ENCODE data around the gene STN1.

Gene STN1

GRCh38 chr10:103918053-103918846 is at the start of gene STN1:
STN1 (minus strand) TSS chr10:103918184; CDS start chr10:103917594, 590 bp downstream.
- peaks cover 14% of the 10 kb centered on the region for H3K4me1 ChIP-seq (ENCODE audit: control insufficient read depth, low read depth, low read length)
- H3K9ac ChIP-seq (ENCODE audit: low read length) = peak within 1 kb of the TSS; percentile 73
- H3K27ac ChIP-seq (ENCODE audit: low read length) = peak within 1 kb of the TSS; percentile 76

GRCh38 chr10:103967448-103968071 is 49.6 kb upstream of the STN1 start:
- H3K9me3 ChIP-seq (ENCODE audit: control insufficient read depth, low read depth, low read length) = no peaks in the 10 kb centered on the region
- H3K36me3 ChIP-seq (ENCODE audit: control insufficient read depth, low read depth, low read length) = no peaks in the 10 kb centered on the region
- H3K27ac ChIP-seq (ENCODE audit: low read length) = no peak overlapping the region
- H3K27me3 ChIP-seq (ENCODE audit: control insufficient read depth, insufficient read depth, low read length) = peaks cover 13% of the 10 kb centered on the region
- H3K4me3 ChIP-seq (ENCODE audit: low read length) = peak overlapping the region; percentile 93
- H3K4me1 ChIP-seq (ENCODE audit: control insufficient read depth, low read depth, low read length) = peaks cover 8% of the 10 kb centered on the region
- H3K9ac ChIP-seq (ENCODE audit: low read length) = peak overlapping the region; percentile 71

More at GRCh38 chr10:103918053-103918846, at the start of gene STN1:
- Histone ChIP-seq H3K36me3 (ENCODE audit: control insufficient read depth, low read depth, low read length) (peaks cover 3% of the 10 kb centered on the region), H3K4me3 (ENCODE audit: low read length) (peak within 1 kb of the TSS; percentile 88), H3K9me3 (ENCODE audit: control insufficient read depth, low read depth, low read length) (peaks cover 6% of the 10 kb centered on the region), H3K27me3 (ENCODE audit: control insufficient read depth, insufficient read depth, low read length) (no peaks in the 10 kb centered on the region)

- H3K36me3 ChIP-seq (ENCODE audit: control insufficient read depth, low read depth, low read length) = no peaks in the 10 kb centered on the region
- peak within 1 kb of the TSS; percentile 71 for H3K9ac ChIP-seq (ENCODE audit: low read length)
- H3K4me3 ChIP-seq (ENCODE audit: low read length) = peak within 1 kb of the TSS; percentile 93
- H3K9me3 ChIP-seq (ENCODE audit: control insufficient read depth, low read depth, low read length) = no peaks in the 10 kb centered on the region
- peaks cover 8% of the 10 kb centered on the region for H3K4me1 ChIP-seq (ENCODE audit: control insufficient read depth, low read depth, low read length)
- no peak within 1 kb of the TSS for H3K27ac ChIP-seq (ENCODE audit: low read length)
- peaks cover 13% of the 10 kb centered on the region for H3K27me3 ChIP-seq (ENCODE audit: control insufficient read depth, insufficient read depth, low read length)
Observed at GRCh38 chr10:103966671-103967447, 48.9 kb upstream of the STN1 start, which contains the start of gene SLK. SLK (plus strand) TSS chr10:103967140; CDS start chr10:103967746, 606 bp downstream.

GRCh38 chr10:103960103-103960502 is 42.1 kb upstream of the STN1 start:
- no peaks in the 10 kb centered on the region for H3K36me3 ChIP-seq (ENCODE audit: control insufficient read depth, low read depth, low read length)
- no peak overlapping the region for H3K4me3 ChIP-seq (ENCODE audit: low read length)
- no peaks in the 10 kb centered on the region for H3K27me3 ChIP-seq (ENCODE audit: control insufficient read depth, insufficient read depth, low read length)
- no peak overlapping the region for H3K27ac ChIP-seq (ENCODE audit: low read length)
- no peaks in the 10 kb centered on the region for H3K4me1 ChIP-seq (ENCODE audit: control insufficient read depth, low read depth, low read length)
- no peak overlapping the region for H3K9ac ChIP-seq (ENCODE audit: low read length)
- no peaks in the 10 kb centered on the region for H3K9me3 ChIP-seq (ENCODE audit: control insufficient read depth, low read depth, low read length)

GRCh38 chr10:103958996-103959395 is 41.0 kb upstream of the STN1 start:
- Histone ChIP-seq H3K27ac (ENCODE audit: low read length) (no peak overlapping the region), H3K4me1 (ENCODE audit: control insufficient read depth, low read depth, low read length) (no peaks in the 10 kb centered on the region), H3K36me3 (ENCODE audit: control insufficient read depth, low read depth, low read length) (no peaks in the 10 kb centered on the region), H3K9ac (ENCODE audit: low read length) (no peak overlapping the region), H3K9me3 (ENCODE audit: control insufficient read depth, low read depth, low read length) (no peaks in the 10 kb centered on the region), H3K27me3 (ENCODE audit: control insufficient read depth, insufficient read depth, low read length) (no peaks in the 10 kb centered on the region), H3K4me3 (ENCODE audit: low read length) (no peak overlapping the region)

- H3K9ac ChIP-seq (ENCODE audit: low read length) = no peak overlapping the region
Observed at GRCh38 chr10:103954543-103954942, 36.6 kb upstream of the STN1 start.

GRCh38 chr10:103951942-103952341 is 34.0 kb upstream of the STN1 start:
- H3K9me3 ChIP-seq (ENCODE audit: control insufficient read depth, low read depth, low read length) = no peaks in the 10 kb centered on the region
- no peak overlapping the region for H3K27ac ChIP-seq (ENCODE audit: low read length)
- H3K4me3 ChIP-seq (ENCODE audit: low read length) = no peak overlapping the region
- H3K9ac ChIP-seq (ENCODE audit: low read length) = no peak overlapping the region
- no peaks in the 10 kb centered on the region for H3K4me1 ChIP-seq (ENCODE audit: control insufficient read depth, low read depth, low read length)
- no peaks in the 10 kb centered on the region for H3K27me3 ChIP-seq (ENCODE audit: control insufficient read depth, insufficient read depth, low read length)
- H3K36me3 ChIP-seq (ENCODE audit: control insufficient read depth, low read depth, low read length) = no peaks in the 10 kb centered on the region

More at GRCh38 chr10:103954543-103954942, 36.6 kb upstream of the STN1 start:
- H3K9me3 ChIP-seq (ENCODE audit: control insufficient read depth, low read depth, low read length) = no peaks in the 10 kb centered on the region
- no peaks in the 10 kb centered on the region for H3K36me3 ChIP-seq (ENCODE audit: control insufficient read depth, low read depth, low read length)
- H3K4me1 ChIP-seq (ENCODE audit: control insufficient read depth, low read depth, low read length) = no peaks in the 10 kb centered on the region
- H3K27ac ChIP-seq (ENCODE audit: low read length) = no peak overlapping the region
- no peak overlapping the region for H3K4me3 ChIP-seq (ENCODE audit: low read length)
- no peaks in the 10 kb centered on the region for H3K27me3 ChIP-seq (ENCODE audit: control insufficient read depth, insufficient read depth, low read length)

GRCh38 chr10:103951183-103951582 is 33.2 kb upstream of the STN1 start:
- no peak overlapping the region for H3K27ac ChIP-seq (ENCODE audit: low read length)
- H3K4me3 ChIP-seq (ENCODE audit: low read length) = no peak overlapping the region

GRCh38 chr10:103949728-103950127 is 31.7 kb upstream of the STN1 start:
- no peaks in the 10 kb centered on the region for H3K27me3 ChIP-seq (ENCODE audit: control insufficient read depth, insufficient read depth, low read length)
- H3K36me3 ChIP-seq (ENCODE audit: control insufficient read depth, low read depth, low read length) = no peaks in the 10 kb centered on the region
- no peak overlapping the region for H3K27ac ChIP-seq (ENCODE audit: low read length)
- H3K4me1 ChIP-seq (ENCODE audit: control insufficient read depth, low read depth, low read length) = no peaks in the 10 kb centered on the region
- H3K9ac ChIP-seq (ENCODE audit: low read length) = no peak overlapping the region
- H3K9me3 ChIP-seq (ENCODE audit: control insufficient read depth, low read depth, low read length) = no peaks in the 10 kb centered on the region
- no peak overlapping the region for H3K4me3 ChIP-seq (ENCODE audit: low read length)

More at GRCh38 chr10:103951183-103951582, 33.2 kb upstream of the STN1 start:
- no peaks in the 10 kb centered on the region for H3K9me3 ChIP-seq (ENCODE audit: control insufficient read depth, low read depth, low read length)
- no peaks in the 10 kb centered on the region for H3K4me1 ChIP-seq (ENCODE audit: control insufficient read depth, low read depth, low read length)
- no peaks in the 10 kb centered on the region for H3K27me3 ChIP-seq (ENCODE audit: control insufficient read depth, insufficient read depth, low read length)
- H3K36me3 ChIP-seq (ENCODE audit: control insufficient read depth, low read depth, low read length) = no peaks in the 10 kb centered on the region
- no peak overlapping the region for H3K9ac ChIP-seq (ENCODE audit: low read length)

GRCh38 chr10:103947799-103948516 is 30.0 kb upstream of the STN1 start:
- Histone ChIP-seq H3K27me3 (ENCODE audit: control insufficient read depth, insufficient read depth, low read length) (no peaks in the 10 kb centered on the region), H3K4me3 (ENCODE audit: low read length) (no peak overlapping the region), H3K27ac (ENCODE audit: low read length) (no peak overlapping the region), H3K9me3 (ENCODE audit: control insufficient read depth, low read depth, low read length) (no peaks in the 10 kb centered on the region), H3K9ac (ENCODE audit: low read length) (no peak overlapping the region), H3K4me1 (ENCODE audit: control insufficient read depth, low read depth, low read length) (no peaks in the 10 kb centered on the region), H3K36me3 (ENCODE audit: control insufficient read depth, low read depth, low read length) (no peaks in the 10 kb centered on the region)

GRCh38 chr10:103942866-103943265 is 24.9 kb upstream of the STN1 start:
- Histone ChIP-seq H3K4me3 (ENCODE audit: low read length) (no peak overlapping the region), H3K9me3 (ENCODE audit: control insufficient read depth, low read depth, low read length) (no peaks in the 10 kb centered on the region), H3K9ac (ENCODE audit: low read length) (no peak overlapping the region), H3K27me3 (ENCODE audit: control insufficient read depth, insufficient read depth, low read length) (no peaks in the 10 kb centered on the region), H3K4me1 (ENCODE audit: control insufficient read depth, low read depth, low read length) (no peaks in the 10 kb centered on the region), H3K27ac (ENCODE audit: low read length) (no peak overlapping the region), H3K36me3 (ENCODE audit: control insufficient read depth, low read depth, low read length) (no peaks in the 10 kb centered on the region)

Data from iPS-18a (cell line).